Head of caudate nucleus (tissue), 42 donors: ENCODE results near the gene NFKB1.

Source experiments
- DNase-seq, 42 donors: peaks; one replicate each; pipeline versions ENCODE4 v3.0.0 to v3.0.0-alpha.2; 2020 to 2021; ENCODE audit warnings: mixed read lengths in 7 of 42
- intact Hi-C: fragments of 100-400 bp; cut with DNase I; formaldehyde crosslinking; loops from one replicate; pipeline ENCODE4 v1.15.0; 2022

The NFKB1 gene

GRCh38 chr4:102579794-102580462, 78.8 kb downstream of the NFKB1 start:
- DNase-seq: no peak
- intact Hi-C loops: no loop called here

DNA sequence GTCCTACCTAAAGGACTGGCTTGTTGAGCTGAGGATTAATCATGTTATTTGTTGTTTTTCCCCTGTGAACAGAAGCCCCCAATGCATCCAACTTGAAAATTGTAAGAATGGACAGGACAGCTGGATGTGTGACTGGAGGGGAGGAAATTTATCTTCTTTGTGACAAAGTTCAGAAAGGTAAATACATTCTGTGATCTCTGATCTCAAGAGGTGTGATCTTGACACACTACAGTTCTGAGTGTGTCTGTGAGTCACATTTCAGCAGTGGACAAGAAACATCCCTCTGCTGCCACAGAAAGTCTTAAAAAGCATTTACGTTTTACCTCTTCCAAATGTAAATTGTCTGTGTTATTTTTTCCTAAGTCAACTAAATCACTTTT, 79.3 kb downstream of the NFKB1 start:
- intact Hi-C loops: no loop called here
- DNase-seq: no peak

DNA sequence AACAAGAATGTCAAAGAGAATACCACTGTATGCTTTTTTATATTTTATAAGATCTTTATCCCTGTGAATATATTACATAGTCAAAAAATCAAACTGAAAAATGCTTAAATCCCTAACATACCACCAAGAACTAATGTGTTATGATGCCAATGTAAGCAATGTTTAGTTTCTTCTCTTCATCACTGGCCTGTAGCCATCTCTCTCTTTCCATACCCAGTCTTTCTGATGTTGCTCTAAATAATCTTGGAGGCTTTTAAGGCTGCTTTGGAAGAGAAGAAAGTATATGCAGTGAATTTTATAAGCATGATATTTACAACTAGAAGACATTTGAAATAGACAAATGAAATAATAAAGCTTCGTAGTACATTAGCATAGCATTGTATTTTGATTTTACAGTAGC, 82.9 kb downstream of the NFKB1 start:
- DNase-seq: no peak
- intact Hi-C loops: no loop called here

DNA sequence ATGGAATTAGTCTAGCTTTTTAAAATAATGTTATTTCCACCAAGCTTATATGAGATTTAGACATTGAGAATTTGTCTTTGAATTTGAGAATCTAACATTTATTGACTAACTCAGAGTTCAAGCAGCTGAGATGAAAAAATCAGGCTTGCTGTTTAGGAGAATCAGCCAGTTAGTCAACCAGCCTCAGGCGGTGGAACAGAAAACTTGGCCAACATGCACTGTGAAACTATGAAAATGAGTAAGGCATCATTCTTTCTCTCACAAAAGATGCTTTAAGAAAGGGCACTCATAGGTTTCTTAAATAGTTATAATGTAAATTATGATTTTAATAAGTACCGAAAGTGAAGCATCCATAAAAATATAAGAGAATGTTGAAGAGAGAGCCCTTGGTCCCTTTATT, 84.2 kb downstream of the NFKB1 start:
- DNase-seq: no peak
- intact Hi-C loops: no loop called here

GRCh38 chr4:102586002-102586643, 85.0 kb downstream of the NFKB1 start:
- DNase-seq: no peak
- intact Hi-C loops: no loop called here

DNA sequence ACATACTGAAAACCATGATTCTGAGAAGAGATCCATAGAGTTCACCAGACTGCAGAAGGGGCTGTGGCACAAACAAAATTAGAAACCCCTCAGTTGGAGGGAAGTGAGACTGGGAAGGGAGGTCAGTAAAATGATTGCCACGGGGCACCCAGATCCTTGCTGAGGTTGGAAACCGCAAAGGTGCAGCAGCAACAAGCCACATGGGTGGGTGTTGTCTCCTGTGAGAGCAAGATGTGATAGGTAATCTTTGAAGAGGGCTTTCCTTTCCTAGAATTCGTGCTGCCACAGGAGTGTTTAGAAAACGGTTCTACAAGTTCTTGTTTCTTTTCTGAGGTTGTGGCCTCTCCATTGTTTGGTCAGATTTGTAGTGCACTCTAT, 85.5 kb downstream of the NFKB1 start:
- no peak for DNase-seq
- intact Hi-C loops: no loop called here

DNA sequence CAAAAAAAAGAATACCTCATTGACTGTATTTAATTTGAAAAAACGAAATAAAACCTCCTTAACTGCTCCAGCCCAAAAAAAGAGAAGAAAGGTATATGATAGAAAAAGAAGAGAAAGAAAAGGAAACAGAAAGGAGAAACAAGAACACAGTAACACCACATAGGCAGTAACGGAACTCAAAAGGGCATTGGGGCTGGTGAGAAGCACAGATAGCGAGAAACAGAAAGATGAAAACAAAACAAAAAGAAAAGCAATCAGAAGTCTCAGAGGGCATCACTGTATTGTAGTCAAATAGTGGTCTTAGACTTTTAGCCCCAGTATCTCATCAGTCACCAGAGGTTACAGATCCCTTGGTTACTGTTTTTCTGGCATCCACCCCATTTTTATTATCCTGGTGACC, 88.6 kb downstream of the NFKB1 start:
- DNase-seq: no peak
- intact Hi-C loops: no loop called here

- no peak for DNase-seq
- intact Hi-C loops: no loop called here
These were observed 91.1 kb downstream of the NFKB1 start for GRCh38 chr4:102592256-102592655.

DNA sequence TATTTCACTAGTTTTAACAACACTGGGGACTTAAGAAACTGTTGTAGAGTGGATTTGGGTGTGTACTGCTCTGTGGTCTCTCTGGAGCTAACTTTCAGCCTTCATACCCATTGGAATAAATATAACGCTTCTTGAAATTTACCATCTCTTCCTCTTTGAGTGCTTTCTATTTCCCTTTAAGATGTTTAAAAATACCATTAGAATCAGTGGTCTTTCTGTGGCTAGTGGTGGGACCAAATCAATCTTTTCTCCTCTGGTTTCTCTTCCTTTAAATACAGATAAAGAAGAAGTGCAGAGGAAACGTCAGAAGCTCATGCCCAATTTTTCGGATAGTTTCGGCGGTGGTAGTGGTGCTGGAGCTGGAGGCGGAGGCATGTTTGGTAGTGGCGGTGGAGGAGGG, 92.0 kb downstream of the NFKB1 start:
- DNase-seq: no peak
- intact Hi-C loops: no loop called here

- no peak for DNase-seq
- intact Hi-C loops: no loop called here
These were observed 92.8 kb downstream of the NFKB1 start for GRCh38 chr4:102594000-102594399.

GRCh38 chr4:102596532-102596931, 95.4 kb downstream of the NFKB1 start:
- DNase-seq: no peak
- intact Hi-C loops: no loop called here

DNA sequence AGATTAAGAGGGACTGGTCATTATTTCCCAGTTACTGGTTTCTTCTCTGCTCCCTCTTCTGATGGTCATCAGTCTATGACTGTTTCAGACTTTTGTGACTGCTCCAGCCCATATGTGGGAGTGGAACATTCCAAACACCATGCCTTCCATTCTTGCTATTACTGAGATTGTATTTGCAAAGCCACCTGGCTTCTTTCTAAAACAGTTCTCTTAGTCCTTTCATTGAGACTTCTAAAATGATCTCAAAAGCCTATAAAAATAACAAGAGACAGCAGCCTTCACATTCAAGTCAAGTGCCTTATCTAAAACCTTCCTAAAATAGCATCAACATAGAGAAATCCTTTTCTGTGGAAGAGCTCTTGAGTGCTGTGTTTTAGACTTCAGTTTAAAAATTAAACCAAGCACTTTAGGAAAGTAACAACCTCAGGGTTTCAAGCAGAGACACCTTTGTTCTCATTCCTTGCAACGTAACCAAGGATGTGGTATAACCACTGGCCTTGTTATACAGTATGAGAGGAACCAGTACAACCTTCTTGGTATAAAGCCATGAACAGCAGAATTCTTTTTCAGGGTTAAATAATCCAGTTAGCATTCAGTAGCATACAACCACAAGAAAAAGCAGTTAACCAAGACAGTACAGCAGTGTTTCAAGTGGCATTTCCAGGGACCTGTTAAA, 97.1 kb downstream of the NFKB1 start:
- intact Hi-C loops: no loop called here
- DNase-seq: no peak

DNA sequence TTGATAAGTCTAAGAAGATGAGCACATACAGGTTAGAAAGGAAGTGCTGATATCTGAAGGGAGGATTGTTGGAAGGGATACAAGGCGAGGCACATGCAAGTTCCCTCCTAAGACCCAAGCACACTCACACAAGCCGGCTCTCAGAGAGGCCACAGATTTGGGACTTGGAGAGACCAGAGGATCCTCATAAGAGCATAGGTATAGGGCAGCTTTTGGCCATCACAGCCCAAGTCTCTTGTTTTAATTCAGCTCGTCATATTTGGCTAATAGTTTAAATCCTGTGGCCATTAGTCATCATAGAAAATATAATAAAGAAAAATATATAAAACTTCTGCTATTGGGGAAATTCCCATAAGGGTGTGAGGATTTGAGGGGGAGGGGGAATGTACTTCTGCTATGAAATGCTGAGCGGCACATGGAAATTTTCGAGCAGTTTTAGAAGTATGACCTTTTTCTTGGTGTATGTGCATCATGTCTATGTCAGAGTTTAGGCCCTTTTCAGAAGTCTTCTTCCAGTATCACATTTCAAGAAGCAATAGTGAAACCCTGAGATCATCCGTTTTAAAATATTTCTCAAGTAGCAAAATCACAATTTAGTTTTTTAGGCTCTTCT, 97.7 kb downstream of the NFKB1 start:
- DNase-seq: no peak
- intact Hi-C loops: no loop called here

- intact Hi-C loops: no loop called here
- DNase-seq: no peak
These were observed 98.3 kb downstream of the NFKB1 start for GRCh38 chr4:102599455-102599854.

DNA sequence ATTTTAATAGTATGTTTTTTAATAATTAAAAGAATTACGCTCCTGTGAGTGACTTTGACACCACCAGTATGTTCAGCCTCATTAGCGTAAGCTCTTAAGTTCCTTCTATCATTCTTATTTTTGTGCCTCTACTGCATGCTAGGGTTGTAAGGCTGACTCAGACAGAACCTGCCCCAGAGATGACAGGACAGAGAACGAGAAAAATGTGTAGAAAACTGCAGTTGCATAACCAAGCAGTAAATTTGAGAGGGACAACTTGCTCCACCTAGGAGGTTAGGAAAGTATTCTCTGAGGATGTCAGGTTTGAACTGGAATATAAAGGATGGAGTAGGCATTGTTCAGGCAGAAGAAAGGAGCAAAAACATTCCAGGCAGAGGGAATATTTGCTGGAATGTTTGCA, 98.7 kb downstream of the NFKB1 start:
- intact Hi-C loops: no loop called here

GRCh38 chr4:102600689-102601088, 99.5 kb downstream of the NFKB1 start:
- DNase-seq: no peak

More for the DNA sequence above, 98.7 kb downstream of the NFKB1 start:
- peak in 3 of 42 donors; percentile 10 to 56 (median 33) for DNase-seq

DNA sequence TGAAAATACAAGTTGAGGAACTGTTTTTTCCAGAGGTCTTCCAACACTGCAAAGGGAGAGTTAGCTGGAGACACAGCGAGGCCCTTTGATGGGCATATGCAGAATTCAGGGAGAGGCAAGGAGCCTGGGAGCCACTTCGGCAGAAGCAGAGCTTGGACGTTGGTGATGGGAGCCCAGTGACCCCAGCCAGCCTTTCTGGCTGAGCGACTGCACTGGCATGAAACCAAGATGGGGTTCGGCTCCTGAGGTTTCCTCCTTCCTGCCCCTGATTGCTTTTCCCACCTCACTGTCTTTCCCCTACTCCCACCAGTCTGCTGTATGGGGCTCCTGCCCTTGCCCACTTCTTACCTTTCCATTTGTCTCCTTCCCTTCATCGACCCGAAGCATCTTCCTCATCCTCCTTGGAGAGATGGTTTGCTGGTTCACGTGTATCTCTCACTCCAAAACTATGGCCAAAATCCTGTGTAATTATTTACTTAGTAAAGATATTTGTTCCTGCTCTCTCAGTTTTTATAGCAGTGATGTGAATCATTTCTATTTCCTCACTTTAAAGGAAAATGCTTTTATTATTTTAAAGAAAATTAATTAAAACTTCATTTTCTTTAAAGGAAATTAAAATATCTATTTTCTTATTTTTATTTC, 100.5 kb downstream of the NFKB1 start:
- intact Hi-C loops: no loop called here
- no peak for DNase-seq

More at GRCh38 chr4:102600689-102601088, 99.5 kb downstream of the NFKB1 start:
- intact Hi-C loops: no loop called here

- DNase-seq: no peak
- intact Hi-C loops: no loop called here
These were observed 103.2 kb downstream of the NFKB1 start for GRCh38 chr4:102604222-102604940.

DNA sequence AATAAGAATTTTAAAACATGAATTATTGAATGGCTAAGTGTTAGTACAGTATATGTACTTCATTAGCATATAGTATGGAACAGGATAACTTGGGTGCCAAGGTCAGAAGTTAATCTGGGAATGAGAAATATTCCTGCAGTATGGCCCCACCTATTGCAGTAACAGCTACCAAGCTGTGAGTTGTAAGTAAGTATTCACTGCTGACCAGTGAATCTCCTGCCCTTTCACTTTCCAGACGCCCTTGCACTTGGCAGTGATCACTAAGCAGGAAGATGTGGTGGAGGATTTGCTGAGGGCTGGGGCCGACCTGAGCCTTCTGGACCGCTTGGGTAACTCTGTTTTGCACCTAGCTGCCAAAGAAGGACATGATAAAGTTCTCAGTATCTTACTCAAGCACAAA, 105.1 kb downstream of the NFKB1 start:
- intact Hi-C loops: no loop called here
- no peak for DNase-seq
